GM12878 (cell line): ENCODE results near the gene TMEM207.

Experiments used
- CBX3 ChIP-seq: fragments of 200-600 bp; sonication (generic); IDR thresholded peaks from 2 replicates; pipeline ENCODE4 v1.6.1; 2016; ENCODE audit warnings: low read depth, borderline replicate concordance
- CEBPB ChIP-seq, 2 experiments: fragments of 150-350 bp in 1 of 2; IDR thresholded peaks; 2 replicates each; pipeline ENCODE4 v1.6.1; 2012 to 2014; ENCODE audit warnings: low read depth in 2 of 2, low read length in 2 of 2, borderline replicate concordance in 1 of 2, inconsistent platforms in 1 of 2
- JUNB ChIP-seq: IDR thresholded peaks from 2 replicates; pipeline ENCODE4 v1.6.1; 2016; ENCODE audit warnings: antibody characterized with exemption, mild to moderate bottlenecking
- NR2C1 ChIP-seq: fragments of 450-650 bp; IDR thresholded peaks from 2 replicates; pipeline ENCODE4 v1.6.1; 2017; ENCODE audit warnings: antibody characterized with exemption, mild to moderate bottlenecking, moderate library complexity
- TAF1 ChIP-seq: IDR thresholded peaks from 2 replicates; pipeline ENCODE4 v1.6.1; 2011; ENCODE audit warnings: mild to moderate bottlenecking, low read depth, low read length, borderline replicate concordance
- TCF3 ChIP-seq: IDR thresholded peaks from 2 replicates; pipeline ENCODE4 v1.6.1; 2012; ENCODE audit warnings: low read depth, mild to moderate bottlenecking, low read length, borderline replicate concordance; ENCODE audit not compliant: insufficient read depth
- ZZZ3 ChIP-seq: IDR thresholded peaks from 2 replicates; pipeline ENCODE4 v1.6.1; 2011; ENCODE audit warnings: low read depth; ENCODE audit not compliant: control insufficient read depth, insufficient read length
- TF ChIP-seq, protein P1 (sequence below): IDR thresholded peaks from 2 replicates; pipeline ENCODE4 v1.6.1; 2011; ENCODE audit warnings: low read depth, low read length, improper control_type of control experiment, borderline replicate concordance
- TF ChIP-seq, protein P2 (sequence below), 3 experiments: IDR thresholded peaks in 2 of 3; conservative IDR thresholded peaks in 1 of 3; 2 replicates each; pipeline ENCODE4 v1.5.1; 2011; ENCODE audit warnings: low read depth in 3 of 3, low read length in 3 of 3, mild to moderate bottlenecking in 3 of 3, control low read depth in 2 of 3, moderate library complexity in 2 of 3, inconsistent platforms in 1 of 3, mixed read lengths in 1 of 3; ENCODE audit not compliant: control insufficient read depth in 2 of 3, insufficient read depth in 1 of 3; ENCODE audit errors: extremely low read depth in 1 of 3

DNA sequence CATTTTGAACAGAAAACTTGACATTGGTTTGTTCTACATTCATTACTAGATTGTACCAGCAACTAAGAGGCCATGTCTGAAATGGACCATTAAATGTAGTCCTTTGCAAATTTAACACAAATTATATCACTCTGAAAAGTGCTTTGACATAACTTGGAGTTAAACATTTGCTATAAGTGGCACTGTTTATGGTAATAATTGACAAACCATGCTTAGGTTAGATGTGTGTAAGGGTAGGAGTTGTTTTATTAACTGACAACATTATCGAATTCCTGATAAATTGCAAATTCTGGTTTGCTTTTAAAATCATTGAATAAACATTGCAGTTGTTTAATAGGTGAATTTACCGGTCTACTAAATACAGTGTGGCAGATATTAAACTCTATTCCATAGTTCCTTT, 6.1 kb upstream of the TMEM207 start:
- TF ChIP-seq, protein P1, sequence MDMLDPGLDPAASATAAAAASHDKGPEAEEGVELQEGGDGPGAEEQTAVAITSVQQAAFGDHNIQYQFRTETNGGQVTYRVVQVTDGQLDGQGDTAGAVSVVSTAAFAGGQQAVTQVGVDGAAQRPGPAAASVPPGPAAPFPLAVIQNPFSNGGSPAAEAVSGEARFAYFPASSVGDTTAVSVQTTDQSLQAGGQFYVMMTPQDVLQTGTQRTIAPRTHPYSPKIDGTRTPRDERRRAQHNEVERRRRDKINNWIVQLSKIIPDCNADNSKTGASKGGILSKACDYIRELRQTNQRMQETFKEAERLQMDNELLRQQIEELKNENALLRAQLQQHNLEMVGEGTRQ: no peak
- TF ChIP-seq ZZZ3 (no peak), JUNB (no peak), CEBPB (IDR thresholded peaks at IDR 0.05; ENCODE audit: borderline replicate concordance in 1 of 2, low read depth in 2 of 2, low read length in 2 of 2) (no peak), TCF3 (no peak), NR2C1 (no peak), CBX3 (no peak), TAF1 (no peak)
- TF ChIP-seq, protein P2, sequence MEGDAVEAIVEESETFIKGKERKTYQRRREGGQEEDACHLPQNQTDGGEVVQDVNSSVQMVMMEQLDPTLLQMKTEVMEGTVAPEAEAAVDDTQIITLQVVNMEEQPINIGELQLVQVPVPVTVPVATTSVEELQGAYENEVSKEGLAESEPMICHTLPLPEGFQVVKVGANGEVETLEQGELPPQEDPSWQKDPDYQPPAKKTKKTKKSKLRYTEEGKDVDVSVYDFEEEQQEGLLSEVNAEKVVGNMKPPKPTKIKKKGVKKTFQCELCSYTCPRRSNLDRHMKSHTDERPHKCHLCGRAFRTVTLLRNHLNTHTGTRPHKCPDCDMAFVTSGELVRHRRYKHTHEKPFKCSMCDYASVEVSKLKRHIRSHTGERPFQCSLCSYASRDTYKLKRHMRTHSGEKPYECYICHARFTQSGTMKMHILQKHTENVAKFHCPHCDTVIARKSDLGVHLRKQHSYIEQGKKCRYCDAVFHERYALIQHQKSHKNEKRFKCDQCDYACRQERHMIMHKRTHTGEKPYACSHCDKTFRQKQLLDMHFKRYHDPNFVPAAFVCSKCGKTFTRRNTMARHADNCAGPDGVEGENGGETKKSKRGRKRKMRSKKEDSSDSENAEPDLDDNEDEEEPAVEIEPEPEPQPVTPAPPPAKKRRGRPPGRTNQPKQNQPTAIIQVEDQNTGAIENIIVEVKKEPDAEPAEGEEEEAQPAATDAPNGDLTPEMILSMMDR (IDR thresholded peaks at IDR 0.05 in 2 of 3, conservative IDR thresholded peaks at IDR 0.05 in 1 of 3; ENCODE audit: control insufficient read depth in 2 of 3, extremely low read depth in 1 of 3, insufficient read depth in 1 of 3, low read depth in 3 of 3, low read length in 3 of 3): no peak
